HS-5 (cell line): ENCODE measurements around the gene ICA1.

Experiments
- DNase-seq: peaks from one replicate; pipeline ENCODE4 v3.0.0-alpha.2; 2012; ENCODE audit warnings: low read depth

Gene ICA1

DNA sequence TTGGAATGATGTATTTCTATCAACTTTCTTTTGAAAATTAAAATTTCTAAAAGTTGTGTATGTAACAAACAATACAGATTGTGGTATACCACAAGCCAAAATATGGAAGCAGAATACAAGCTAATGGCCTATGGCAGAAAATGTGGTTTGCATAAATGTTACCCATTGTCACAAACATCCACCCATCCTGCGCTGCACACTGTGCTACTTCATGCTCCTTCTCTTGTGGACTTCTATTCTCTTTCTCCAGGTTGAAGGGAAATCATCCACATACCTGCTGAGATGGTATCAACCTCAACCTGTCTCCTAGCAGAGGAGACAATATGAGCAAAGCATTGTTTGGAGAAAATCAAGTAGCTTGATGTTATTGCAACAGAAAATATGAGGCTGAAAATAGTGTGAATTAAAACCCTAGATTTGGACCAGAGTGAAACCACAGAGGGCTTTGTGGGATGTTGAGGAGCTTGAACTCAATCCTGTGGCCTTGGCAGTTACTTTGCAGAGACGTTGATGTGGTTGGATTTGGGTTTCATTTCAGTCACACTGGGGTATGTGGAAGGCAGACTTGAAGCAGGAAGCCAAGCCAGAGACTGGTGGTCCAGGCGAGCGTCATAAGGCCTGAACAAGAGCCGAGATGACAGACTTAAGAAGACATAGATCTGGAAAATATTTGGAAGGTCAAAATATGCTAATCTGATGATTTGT is 63.8 kb downstream of the ICA1 start:
- no peak for DNase-seq

DNA sequence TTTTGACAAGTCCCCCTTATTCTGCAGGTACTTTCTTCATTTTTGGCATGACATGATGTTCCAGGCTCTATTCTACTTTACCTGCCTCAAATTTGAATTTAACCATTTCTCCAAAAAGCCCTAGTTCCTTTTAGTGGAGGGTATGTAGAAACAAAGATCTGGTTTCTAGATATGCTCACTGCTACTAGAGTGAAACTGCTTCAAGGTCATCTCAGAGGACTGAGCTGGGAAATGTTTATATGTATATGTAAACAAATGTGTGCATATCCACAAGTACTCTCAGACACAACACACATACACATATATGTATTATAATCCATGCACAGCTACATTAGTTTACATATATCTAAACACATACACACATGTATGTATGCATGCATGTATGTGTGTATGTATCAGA is 69.1 kb downstream of the ICA1 start:
- DNase-seq, result no peak

DNA sequence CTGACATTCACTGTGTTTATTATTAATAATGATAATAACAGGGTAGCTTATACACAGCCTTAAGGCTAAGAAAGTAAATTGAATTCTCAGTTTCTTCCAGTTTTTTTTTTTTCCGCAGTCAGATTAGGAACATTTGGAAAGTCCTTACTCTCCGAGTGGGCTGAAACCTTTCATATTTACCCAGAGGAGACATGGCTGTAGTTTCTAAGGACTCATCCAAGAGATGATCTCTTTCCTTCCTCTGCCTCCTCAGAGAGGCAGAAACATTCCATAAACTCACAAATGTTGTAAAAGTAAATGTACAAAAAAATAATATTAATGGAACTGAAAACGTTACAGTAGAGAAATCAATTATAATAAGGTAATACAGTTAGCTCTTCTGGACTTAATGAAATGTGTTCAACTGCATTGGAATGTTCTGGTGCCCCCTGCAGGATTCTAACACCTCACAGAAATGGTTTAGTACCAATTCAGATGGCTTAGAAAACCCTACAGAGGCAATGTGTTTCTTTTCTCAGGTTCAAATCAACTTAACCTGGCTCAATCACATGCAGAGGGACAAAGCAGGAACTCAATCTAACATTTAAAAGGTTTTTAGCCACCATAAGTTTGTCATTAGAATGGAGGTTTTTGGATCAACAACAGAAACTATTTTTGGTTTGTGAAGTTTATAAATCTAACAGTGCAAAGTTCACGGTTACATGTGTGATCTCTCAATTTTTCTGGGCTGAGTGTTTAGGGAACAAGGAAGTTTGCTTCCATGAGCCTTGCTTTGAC is 71.7 kb downstream of the ICA1 start:
- DNase-seq, result peak; percentile 26

DNA sequence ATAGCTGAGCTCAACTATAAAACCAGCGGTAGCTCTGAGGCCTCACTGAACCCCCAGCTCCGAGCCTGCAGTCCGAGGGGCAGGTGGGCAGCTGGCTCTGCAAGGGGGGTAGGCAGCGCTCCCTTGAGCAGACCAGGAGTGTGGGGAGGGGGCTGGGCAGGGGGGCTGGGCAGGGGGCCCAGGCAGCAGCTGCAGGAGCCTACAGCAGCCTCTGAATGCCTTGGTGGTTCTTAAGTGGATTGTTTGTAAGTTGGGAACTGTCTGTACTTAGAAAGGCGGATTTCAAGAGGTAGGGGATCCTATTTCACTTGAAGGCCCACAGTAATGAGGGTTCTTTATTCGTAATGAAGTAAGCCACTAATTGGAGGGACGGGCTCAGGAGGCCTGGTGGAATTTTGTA is 72.3 kb downstream of the ICA1 start:
- no peak for DNase-seq

DNA sequence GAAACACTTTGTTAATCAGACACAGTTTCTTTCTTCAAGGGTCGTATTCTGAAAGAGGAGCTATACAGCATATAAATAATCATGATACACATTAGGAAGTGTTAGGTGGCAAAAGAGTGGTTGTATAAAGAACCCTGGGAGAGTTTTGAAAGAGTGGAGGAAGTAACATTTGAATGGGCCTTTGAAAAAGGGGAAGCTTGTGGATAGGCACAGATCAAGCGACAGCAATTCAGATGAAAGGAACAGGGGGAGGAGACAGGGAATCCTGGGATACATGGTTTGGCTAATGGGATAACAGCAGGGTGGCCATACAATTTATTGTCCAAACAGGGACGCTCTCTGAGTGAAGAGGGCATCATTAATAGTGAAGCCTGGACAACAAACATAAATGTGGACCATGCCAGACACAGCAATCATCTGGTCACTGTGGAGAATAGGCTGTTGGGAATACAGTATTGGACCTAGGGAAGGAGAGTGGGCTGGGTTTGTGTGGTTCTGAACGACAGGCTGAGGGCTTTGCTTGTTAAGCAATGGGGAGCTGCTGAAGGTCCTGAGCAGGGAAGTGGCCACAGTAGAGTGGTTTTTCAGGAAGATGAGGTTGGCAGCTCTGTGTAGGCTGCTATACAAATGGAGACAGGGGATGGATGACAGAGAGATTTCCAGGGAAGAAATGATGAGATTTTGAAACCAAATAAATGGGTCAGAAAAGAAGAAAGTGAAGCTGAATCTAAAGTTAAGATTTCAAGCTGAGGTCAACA is 75.9 kb downstream of the ICA1 start:
- DNase-seq, result no peak

DNA sequence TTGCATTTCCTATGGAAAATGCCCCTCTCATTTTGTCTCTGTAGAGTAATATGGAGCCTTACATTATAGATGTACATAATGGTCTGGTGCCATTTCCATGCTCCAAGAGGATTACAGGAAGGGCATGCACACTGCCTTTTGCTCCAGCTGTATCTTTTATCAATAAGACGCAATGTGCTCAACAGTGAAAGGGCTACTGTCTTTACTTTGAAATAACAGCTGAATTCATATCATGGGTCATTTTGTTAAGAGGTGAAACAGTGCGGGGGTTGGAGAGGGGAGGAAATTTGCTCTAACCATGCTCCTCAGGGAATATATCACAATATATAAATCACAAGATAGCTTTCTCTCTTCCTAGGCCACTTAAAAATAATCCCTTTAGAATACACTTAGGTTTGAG is 77.7 kb downstream of the ICA1 start:
- no peak for DNase-seq

DNA sequence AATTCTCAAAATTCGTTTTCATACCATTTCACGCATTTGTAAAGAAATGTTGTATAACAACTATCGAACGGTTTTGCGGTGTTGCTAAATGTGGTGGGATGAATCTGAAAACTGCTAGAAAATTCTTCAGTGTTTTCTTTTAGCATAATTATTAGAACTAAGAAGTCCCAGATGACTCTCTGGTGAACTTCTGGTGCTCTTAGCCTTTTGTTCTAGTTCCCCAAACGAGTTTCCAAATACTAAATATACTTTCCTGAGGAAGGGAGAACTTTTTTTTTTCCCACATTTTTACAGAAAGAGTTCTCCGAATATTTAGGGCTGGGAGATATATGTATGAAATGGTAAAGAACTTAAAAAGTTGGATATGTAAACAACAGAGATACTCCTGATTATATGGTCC is 82.5 kb downstream of the ICA1 start:
- DNase-seq, result no peak

DNA sequence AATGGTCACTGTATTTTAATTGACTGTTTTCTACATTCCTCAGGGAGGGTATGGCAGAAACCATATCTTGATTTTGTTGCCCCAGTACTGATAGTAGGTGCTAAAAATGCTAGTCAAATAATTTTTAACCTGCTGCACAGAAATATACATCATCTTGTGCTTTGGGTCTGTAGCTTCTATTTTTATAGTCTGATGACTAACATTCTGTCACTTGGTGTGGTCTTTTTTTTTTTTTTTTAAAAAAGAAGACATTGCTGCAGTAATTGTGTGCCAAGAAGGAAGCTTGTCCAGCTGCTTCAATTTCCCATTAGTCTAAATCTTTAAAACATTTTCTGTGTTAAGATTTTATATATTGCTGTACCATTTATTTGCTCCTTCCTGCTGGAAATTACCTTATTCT is 83.6 kb downstream of the ICA1 start:
- no peak for DNase-seq

DNA sequence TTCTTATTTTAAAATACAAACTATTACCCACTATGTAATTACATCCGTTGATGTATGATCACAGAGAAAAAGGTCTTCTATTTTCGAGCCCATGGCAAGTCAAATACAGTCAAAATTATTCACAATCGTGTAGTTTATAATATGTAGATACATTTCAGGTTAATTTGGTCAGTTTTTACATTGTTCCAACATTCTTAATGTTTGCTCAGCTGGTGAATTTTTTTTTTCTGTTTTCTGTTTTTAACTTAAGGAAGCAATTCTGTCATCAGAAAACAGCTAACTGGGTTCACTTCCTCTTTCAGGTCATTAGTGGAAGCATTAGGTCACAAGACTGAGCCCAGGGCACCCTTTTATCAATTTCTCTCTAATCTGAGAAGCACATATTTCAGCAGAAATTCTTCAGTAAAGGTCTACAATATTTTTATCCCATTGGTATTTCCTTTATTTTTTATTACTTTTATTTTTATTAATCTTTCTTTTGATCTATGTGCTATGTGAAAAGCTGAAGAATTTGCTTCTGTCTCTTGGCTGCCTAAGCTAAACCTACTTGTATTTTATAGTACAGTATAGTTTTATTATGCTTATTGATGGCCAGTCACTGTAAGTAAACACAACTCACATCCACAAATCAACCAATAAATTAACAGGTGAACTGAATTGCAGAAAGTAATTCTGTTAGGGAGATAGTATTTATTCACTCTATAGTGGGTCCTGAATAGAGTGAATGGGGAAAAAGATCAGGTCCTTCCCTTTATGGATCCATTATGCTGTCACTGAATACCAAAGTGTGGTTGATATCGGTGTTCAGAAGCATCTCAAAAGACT is 84.6 kb downstream of the ICA1 start:
- DNase-seq, result no peak

DNA sequence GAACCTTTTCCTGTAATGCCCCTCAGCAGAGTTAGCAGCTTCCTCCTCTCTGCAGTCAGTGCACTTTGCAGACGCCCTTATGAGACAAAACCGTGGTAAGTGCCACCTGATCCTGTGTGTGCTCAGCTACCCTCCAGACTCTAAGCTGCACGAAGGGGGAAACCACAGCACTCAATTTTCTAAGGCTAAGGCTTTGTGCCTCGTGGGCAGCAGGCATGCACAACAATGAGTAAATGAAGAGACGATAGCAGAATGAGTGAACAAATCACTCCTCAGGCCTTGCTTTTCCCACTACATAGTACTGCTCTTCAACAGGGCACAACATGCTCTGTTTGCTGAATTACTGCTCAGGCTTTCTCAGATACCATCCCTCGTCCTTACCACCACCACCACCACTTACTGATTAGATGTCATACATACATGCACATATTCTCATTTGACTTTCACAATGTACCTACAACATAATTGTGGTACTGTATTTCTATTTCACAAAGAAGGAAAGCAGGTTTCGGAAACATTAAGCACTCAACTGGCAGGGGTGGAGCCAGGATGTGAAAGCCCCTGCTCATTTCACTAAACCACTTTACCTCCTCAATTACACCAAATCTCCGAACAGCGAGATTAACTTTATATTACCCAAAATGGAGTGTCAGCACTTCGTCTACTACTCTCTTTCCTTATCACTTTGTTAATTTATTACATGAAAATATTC is 85.4 kb downstream of the ICA1 start:
- DNase-seq, result no peak

DNA sequence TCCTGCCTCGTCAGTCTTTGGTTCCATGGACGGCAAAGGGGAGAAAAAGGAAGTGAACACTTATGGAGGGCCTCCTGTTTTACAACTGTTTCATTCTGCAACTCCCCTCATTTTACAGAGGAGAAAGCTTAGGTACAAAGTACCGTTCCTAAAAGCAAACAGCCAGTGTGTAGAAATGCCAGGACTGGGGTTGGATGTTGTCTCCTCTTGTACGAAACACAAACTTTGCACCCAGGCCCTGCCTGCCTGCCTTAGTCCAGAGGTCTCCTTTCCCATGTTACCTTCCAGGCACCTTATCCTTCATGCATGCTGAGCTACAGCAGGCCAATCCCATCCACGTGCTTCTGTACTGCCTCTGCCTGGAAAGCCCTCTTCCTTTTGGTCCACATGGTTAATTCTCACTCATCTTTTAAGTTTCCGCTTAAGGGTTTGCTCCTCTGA is 86.0 kb downstream of the ICA1 start:
- DNase-seq, result no peak

DNA sequence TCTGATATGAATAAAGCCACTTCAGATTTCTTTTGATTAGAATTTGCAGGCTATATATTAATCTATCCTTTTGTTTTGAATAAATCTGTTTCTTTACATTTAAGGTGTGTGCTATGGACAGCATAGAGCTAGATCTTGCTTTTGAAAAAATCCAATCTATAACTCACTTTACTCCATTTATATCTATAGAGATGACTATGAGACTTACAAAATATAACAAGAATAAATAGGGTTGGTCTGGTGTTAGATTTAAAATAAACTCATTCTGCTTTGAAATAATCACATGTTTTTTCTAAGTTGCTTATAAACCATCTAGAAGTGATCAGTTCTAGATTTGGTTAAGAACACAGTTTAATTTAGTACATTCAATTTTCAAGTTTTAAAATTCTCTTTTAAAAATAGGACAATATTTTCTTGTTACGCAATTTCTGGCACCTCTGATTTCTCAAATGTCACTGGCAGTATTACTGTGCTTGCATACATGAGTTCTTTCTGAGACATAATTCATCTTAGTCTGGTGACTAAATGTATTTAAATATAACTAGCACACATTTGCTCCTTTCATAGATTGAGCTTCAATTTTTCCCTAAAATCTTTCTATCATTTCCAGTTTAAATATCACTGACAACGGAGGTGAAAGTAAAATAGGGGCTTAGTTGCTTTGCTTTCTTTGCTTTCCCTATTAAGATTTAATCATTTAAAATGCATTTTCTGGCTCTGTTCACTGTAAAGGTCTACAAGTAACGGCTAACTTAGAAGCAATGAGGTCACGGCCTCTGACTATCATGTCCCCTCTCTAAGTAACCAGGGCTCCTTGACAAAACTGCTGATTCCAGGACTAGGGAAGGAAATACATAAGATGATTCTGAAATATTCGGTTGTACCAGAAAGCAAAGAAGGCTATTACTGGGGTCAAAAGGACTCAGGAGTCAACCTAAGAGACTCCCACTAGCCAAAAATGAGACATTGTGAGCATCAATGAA is 89.3 kb downstream of the ICA1 start:
- DNase-seq, result no peak

DNA sequence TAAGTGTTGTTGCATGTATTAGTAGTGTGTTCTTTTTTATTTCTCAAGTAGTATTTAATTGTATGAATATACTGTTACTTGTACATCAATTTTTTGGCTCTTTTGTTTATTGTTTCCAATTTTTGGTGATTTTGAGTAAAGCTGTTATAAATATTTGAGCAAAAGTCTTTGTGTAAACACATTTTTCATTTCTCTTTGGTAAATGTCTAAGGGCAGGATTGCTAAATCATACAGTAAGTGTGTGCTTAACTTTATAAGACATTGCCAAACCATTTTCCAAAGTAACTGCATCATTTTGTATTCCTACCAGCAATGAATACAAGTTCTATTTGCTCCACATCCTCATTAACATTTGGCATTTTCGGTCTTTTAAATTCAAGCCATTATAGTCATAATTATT is 92.8 kb downstream of the ICA1 start:
- DNase-seq, result no peak

DNA sequence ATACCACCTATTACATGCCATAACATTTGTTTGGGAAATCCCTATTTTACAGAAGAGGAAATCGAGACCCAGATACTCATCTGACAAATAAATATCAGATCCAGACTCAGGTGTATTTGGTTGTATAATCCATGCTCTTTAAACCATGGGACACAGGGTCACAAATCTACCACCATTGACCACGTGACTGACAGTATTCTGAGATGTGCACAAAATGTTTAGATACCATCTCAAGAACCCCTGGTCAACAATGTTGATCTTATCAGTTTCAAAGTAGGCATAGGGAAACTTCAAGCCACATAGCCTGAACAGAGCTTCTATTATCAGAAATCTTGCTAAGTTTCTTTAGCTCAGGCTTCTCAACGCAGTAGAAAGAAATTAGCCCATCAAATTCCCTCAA is 93.6 kb downstream of the ICA1 start:
- no peak for DNase-seq

DNA sequence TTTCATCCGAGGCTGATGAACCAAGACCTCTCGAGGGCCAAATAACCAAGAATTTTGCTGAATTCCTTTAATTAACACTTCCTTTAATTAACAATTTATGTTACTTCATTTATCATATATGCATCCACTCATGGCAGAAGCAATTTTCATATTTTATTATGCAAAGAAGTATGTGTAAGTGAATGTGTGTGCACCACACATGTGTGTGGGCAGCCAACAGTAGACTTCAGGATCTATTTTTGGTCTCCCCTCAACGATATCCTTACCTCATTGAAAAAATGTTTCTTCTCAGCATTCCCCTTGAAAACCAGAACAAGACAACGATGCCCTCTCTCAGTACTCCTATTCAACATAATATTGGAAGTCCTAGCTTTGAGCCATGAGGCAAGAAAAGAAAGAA is 96.8 kb downstream of the ICA1 start:
- no peak for DNase-seq

DNA sequence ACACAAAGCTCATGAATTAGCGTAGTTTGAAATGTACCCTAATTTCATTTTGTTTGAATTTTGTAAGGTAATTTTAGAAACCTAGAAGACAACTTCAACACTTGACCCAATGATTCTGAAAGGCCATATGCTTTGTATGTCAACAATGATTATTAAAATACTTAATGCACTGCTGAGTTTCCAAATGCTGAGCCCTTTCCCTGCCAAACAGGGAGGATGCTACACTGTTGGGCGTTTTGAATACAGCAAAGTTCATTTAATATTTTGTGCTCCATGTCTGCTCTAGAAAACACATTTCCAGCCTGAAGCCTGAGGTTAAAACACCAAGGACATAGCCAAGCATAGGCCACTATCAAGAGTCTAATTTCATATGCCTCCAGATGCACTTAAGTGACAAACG is 99.8 kb downstream of the ICA1 start:
- no peak for DNase-seq

DNA sequence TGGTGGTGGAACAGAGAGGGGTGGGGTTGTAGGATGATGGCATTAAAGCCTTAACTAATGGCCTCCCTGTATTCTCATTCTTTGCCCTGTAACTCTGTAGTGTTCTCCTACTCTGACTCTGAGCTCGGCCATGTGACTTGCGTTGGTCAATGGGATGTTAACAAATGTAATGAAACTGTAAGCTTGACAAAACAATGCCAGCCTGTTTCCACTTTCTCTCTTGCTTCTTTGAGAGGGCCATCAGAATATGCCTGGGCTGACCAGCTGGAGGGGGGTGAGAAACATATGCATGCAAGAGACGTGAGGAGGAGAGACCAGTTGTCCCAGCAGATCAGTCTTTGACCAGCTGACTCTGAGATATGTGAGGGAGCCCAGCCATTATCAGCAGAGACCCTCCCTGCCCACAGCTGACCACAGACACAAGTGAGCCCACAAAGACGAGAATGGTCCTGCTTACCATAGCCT is 100.6 kb downstream of the ICA1 start:
- DNase-seq, result no peak

DNA sequence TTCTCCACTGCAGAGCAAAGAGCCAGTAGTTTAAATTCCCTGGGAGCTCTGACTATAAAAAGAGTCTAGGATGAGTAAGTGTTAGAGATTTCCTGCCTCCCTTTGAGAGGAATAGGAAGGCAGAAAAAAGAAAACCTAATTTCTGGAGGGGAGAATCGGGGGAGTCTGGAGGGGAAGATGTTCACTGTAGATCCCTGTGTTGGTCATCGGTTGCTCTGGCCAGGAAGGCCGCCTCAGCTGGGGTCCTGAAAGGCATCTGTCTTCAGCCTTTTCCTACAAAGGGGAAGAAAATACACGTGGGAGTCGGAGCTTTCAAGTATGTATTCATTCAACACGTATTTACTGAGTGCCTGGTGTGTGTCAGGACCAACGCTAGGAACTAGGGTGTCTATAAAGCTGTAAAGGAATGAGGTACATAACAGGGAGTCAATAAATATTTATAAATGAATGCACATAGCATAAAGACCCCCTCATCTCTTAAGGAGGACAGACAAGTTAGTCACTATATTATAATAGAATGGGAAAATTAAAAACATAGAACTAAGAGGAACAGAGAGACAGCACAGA is 101.1 kb downstream of the ICA1 start:
- DNase-seq, result no peak

DNA sequence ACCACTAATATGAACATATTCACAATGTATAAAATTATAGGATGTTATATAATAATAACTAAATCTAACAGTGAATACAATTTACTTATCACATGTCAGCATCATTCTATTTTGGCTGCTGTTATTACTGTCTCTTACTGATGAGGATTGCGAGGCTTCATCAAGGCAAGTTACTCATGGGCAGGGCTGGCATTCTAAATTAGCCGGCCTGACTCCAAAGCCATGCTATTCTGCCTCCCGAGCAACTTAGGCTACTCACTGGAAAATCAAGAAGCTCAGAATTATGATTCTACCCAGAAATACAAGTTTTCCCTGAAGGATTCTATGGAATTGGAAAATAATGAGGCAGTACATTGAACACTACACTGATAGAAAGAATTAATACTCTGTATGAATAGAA is 101.7 kb downstream of the ICA1 start:
- DNase-seq, result no peak

DNA sequence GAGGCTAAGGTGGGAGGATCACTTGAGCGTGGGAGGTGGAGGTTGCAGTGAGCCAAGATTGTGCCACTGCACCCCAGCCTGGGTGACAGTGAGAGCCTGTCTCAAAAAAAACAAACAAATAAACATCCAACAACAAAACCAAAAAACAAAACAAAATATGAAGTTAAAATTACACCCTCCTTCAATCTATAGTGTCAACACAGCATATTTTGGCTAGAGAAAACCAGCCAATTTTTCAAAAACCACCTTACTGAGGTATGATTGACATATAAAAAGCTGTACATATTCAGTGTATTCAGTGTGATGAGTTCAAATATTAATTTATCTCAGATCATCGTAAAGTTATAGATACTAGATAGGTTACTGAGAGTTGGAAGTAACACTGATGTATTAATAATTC is 102.4 kb downstream of the ICA1 start:
- DNase-seq, result no peak
